ENCODE measurements around the gene NUP98.

NUP98 gene

GRCh38 chr11:3641191-3641590 is 156.2 kb downstream of the NUP98 start:
- DNase-seq (ENCODE audit: low read depth in 3 of 3) = no peak

GRCh38 chr11:3639841-3640240 is 157.5 kb downstream of the NUP98 start:
- no peak for DNase-seq (ENCODE audit: low read depth in 3 of 3)

- no peak for DNase-seq (ENCODE audit: low read depth in 3 of 3)
Observed at GRCh38 chr11:3638513-3638912, 158.8 kb downstream of the NUP98 start.

GRCh38 chr11:3637201-3637600 is 160.2 kb downstream of the NUP98 start:
- no peak for DNase-seq (ENCODE audit: low read depth in 3 of 3)

- no peak for DNase-seq (ENCODE audit: low read depth in 3 of 3)
Observed at GRCh38 chr11:3635641-3636375, 161.5 kb downstream of the NUP98 start.

- no peak for DNase-seq (ENCODE audit: low read depth in 3 of 3)
Observed at GRCh38 chr11:3632070-3632660, 165.2 kb downstream of the NUP98 start.

- DNase-seq (ENCODE audit: low read depth in 3 of 3) = no peak
Observed at GRCh38 chr11:3631331-3631730, 166.0 kb downstream of the NUP98 start.

- no peak for DNase-seq (ENCODE audit: low read depth in 3 of 3)
Observed at GRCh38 chr11:3627291-3627690, 170.1 kb downstream of the NUP98 start.

GRCh38 chr11:3626250-3626960 is 170.9 kb downstream of the NUP98 start:
- DNase-seq (ENCODE audit: low read depth in 3 of 3) = no peak
